Upper lobe of left lung (tissue), 6 donors: Measurements from ENCODE around the gene FCHO1. TPM values are rescaled to one million over a fixed set of nuclear protein-coding genes. Genes with fewer than 3 reads are reported as not detected.

ENCODE experiments used
- ATAC-seq, 2 donors: fragments of 200-7000 bp; cut with Tn5 transposase; one replicate each; pipeline ENCODE4 v1.9.1; 2022; ENCODE audit warnings: mild to moderate bottlenecking in 2 of 2, moderate library complexity in 2 of 2; ENCODE audit not compliant: low FRiP score in 2 of 2
- DNase-seq, 2 donors: peaks; one replicate each; pipeline ENCODE4 v3.0.0-alpha.2; 2019 to 2020
- H3K27ac ChIP-seq, 4 donors: fragments of 200-600 bp; sonication (generic); one replicate each; pipeline ENCODE4 v1.5.1; 2016 to 2019
- H3K27me3 ChIP-seq, 4 donors: fragments of 200-600 bp; sonication (generic); one replicate each; pipeline ENCODE4 v1.5.1; 2017 to 2019
- H3K36me3 ChIP-seq, 4 donors: fragments of 200-600 bp; sonication (generic); one replicate each; pipeline ENCODE4 v1.5.1; 2016 to 2019
- H3K4me1 ChIP-seq, 4 donors: fragments of 200-600 bp; sonication (generic); one replicate each; pipeline ENCODE4 v1.5.1; 2018 to 2019
- H3K4me3 ChIP-seq, 4 donors: fragments of 200-600 bp; sonication (generic); one replicate each; pipeline ENCODE4 v1.5.1; 2017 to 2019; ENCODE audit warnings: mild to moderate bottlenecking in 2 of 4, moderate library complexity in 1 of 4
- H3K9me3 ChIP-seq, 4 donors: fragments of 200-600 bp; sonication (generic); one replicate each; pipeline ENCODE4 v1.5.1; 2018 to 2019
- CTCF ChIP-seq, 6 experiments: fragments of 450-650 bp in 4 of 6; fragments of 200-600 bp in 2 of 6; sonication (generic) in 2 of 6; IDR thresholded peaks; one replicate each; pipeline ENCODE4 v1.5.1; 2016 to 2019; ENCODE audit warnings: antibody characterized with exemption in 6 of 6
- EP300 ChIP-seq, 4 donors: sonication (generic); formaldehyde crosslinking; IDR thresholded peaks; one replicate each; pipeline ENCODE4 v1.5.1; 2017; ENCODE audit warnings: antibody characterized with exemption in 4 of 4, control low read depth in 2 of 4
- POLR2A ChIP-seq, 4 donors: fragments of 450-650 bp; IDR thresholded peaks; one replicate each; pipeline ENCODE4 v1.5.1; 2016 to 2017; ENCODE audit warnings: antibody characterized with exemption in 4 of 4, mild to moderate bottlenecking in 2 of 4
- POLR2AphosphoS5 ChIP-seq, 2 donors: sonication (generic); formaldehyde crosslinking; IDR thresholded peaks; one replicate each; pipeline ENCODE4 v1.5.1; 2017; ENCODE audit warnings: antibody characterized with exemption in 2 of 2
- WGBS, 2 donors: methylation state at CpG; one replicate each; pipeline ENCODE4 v1.1.5; 2017 to 2018; 5-methylcytosine and 5-hydroxymethylcytosine counted together
- total RNA-seq, 6 donors: library from RNA; depleted of rRNA in 4 of 6; stranded (reverse); fragments of >200 nt in 4 of 6; gene quantifications; one replicate each; pipeline versions ENCODE4 v1.1.0 to v1.2.1, GENCODE V29; 2016 to 2021
- donor health status: DM: no; HTN: no; CAD: no; lungs with moderate emphysema.
- donor health status: DM: no; HTN: yes; CAD: no; lungs with severe emphysema.

FCHO1 gene
- total RNA-seq, 6 donors from 2014 or later, result 1.9 to 19.9 (median 8.7) TPM

GRCh38 chr19:17734146-17734545 lies 17.1 kb upstream of the FCHO1 start:
- Histone ChIP-seq H3K27ac (no peak overlapping the region), H3K4me1 (peaks cover 0 to 18% (median 2%) of the 10 kb centered on the region in 4 donors), H3K27me3 (no peaks in the 10 kb centered on the region), H3K9me3 (no peaks in the 10 kb centered on the region), H3K36me3 (peaks cover 21 to 98% (median 62%) of the 10 kb centered on the region in 4 donors), H3K4me3 (no peak overlapping the region)
- 96 to 98% methylated on average over 7 to 16 of the region's 16 CpGs for WGBS, 2 donors
- DNase-seq (no peak), ATAC-seq (no peak)
- TF ChIP-seq CTCF (IDR thresholded peaks at IDR 0.05) (no peak), POLR2A (IDR thresholded peaks at IDR 0.05) (no peak), EP300 (IDR thresholded peaks at IDR 0.05) (no peak), POLR2AphosphoS5 (IDR thresholded peaks at IDR 0.05) (no peak)

GRCh38 chr19:17735410-17735809 lies 15.9 kb upstream of the FCHO1 start:
- DNase-seq (no peak), ATAC-seq (no peak)
- peaks cover 21 to 86% (median 51%) of the 10 kb centered on the region in 4 donors for H3K36me3 ChIP-seq
- peaks cover 0 to 13% (median 0%) of the 10 kb centered on the region in 4 donors for H3K4me1 ChIP-seq
- no peaks in the 10 kb centered on the region for H3K9me3 ChIP-seq
- no peak overlapping the region for H3K27ac ChIP-seq
- no peak overlapping the region for H3K4me3 ChIP-seq
- TF ChIP-seq EP300 (IDR thresholded peaks at IDR 0.05) (no peak), POLR2AphosphoS5 (IDR thresholded peaks at IDR 0.05) (no peak), POLR2A (IDR thresholded peaks at IDR 0.05) (no peak), CTCF (IDR thresholded peaks at IDR 0.05) (no peak)
- H3K27me3 ChIP-seq, result no peaks in the 10 kb centered on the region
- whole genome bisulfite sequencing, 2 donors, result 84 to 92% methylated on average over 5 of the region's 5 CpGs

- no peak for DNase-seq
- H3K36me3 ChIP-seq, result peaks cover 21 to 62% (median 39%) of the 10 kb centered on the region in 4 donors
- no peaks in the 10 kb centered on the region for H3K4me1 ChIP-seq
- TF ChIP-seq POLR2A (IDR thresholded peaks at IDR 0.05), result no peak
- TF ChIP-seq CTCF (IDR thresholded peaks at IDR 0.05), result no peak
- no peak for TF ChIP-seq EP300 (IDR thresholded peaks at IDR 0.05)
- TF ChIP-seq POLR2AphosphoS5 (IDR thresholded peaks at IDR 0.05), result no peak
- 85 to 92% methylated on average over 7 of the region's 7 CpGs for WGBS, 2 donors
- H3K9me3 ChIP-seq, result no peaks in the 10 kb centered on the region
- H3K27me3 ChIP-seq, result no peaks in the 10 kb centered on the region
- no peak for ATAC-seq
- no peak overlapping the region for H3K27ac ChIP-seq
- H3K4me3 ChIP-seq, result no peak overlapping the region
Measured at GRCh38 chr19:17737690-17738153, 13.6 kb upstream of the FCHO1 start.

GRCh38 chr19:17739121-17739875 lies 12.0 kb upstream of the FCHO1 start:
- Histone ChIP-seq H3K27ac (no peak overlapping the region), H3K36me3 (peaks cover 11 to 47% (median 24%) of the 10 kb centered on the region in 4 donors), H3K4me3 (no peak overlapping the region), H3K27me3 (no peaks in the 10 kb centered on the region), H3K9me3 (no peaks in the 10 kb centered on the region), H3K4me1 (no peaks in the 10 kb centered on the region)
- TF ChIP-seq CTCF (IDR thresholded peaks at IDR 0.05) (no peak), POLR2AphosphoS5 (IDR thresholded peaks at IDR 0.05) (no peak), POLR2A (IDR thresholded peaks at IDR 0.05) (no peak), EP300 (IDR thresholded peaks at IDR 0.05) (no peak)
- DNase-seq (no peak), ATAC-seq (peak in 1 of 2 donors; percentile 48)
- 71 to 73% methylated on average over 14 to 18 of the region's 18 CpGs for WGBS, 2 donors
